GM18517 (cell line): Measurements from ENCODE around the gene KANK2.
"Not testable (repeated sequence)": the region's sequence is repeated elsewhere in the genome, so short reads cannot be mapped to it uniquely, and the experiment has no call there.

Experiments
- ATAC-seq: cut with Tn5 transposase; IDR thresholded peaks from one replicate; pipeline ENCODE4 v1.9.1; 2021; ENCODE audit warnings: mild to moderate bottlenecking, moderate library complexity; ENCODE audit not compliant: unreplicated experiment

Gene KANK2

GRCh38 chr19:11175920-11176319 is 21.4 kb downstream of the KANK2 start:
- no peak for ATAC-seq

GRCh38 chr19:11174336-11174735 is 23.0 kb downstream of the KANK2 start:
- no peak for ATAC-seq

- no peak for ATAC-seq
Observed at GRCh38 chr19:11173516-11174155, 23.7 kb downstream of the KANK2 start.

GRCh38 chr19:11172576-11172975 is 24.8 kb downstream of the KANK2 start:
- no peak for ATAC-seq

GRCh38 chr19:11171144-11171543 is 26.2 kb downstream of the KANK2 start:
- ATAC-seq = no peak

- ATAC-seq = no peak
Observed at GRCh38 chr19:11169896-11170678, 27.3 kb downstream of the KANK2 start.

- ATAC-seq = no peak
Observed at GRCh38 chr19:11168568-11168967, 28.8 kb downstream of the KANK2 start.

GRCh38 chr19:11166281-11167142 is 30.8 kb downstream of the KANK2 start:
- ATAC-seq = no peak

GRCh38 chr19:11165486-11166030 is 31.8 kb downstream of the KANK2 start:
- no peak for ATAC-seq

- ATAC-seq = no peak
Observed at GRCh38 chr19:11164879-11165406, 32.4 kb downstream of the KANK2 start.

- ATAC-seq = no peak
Observed at GRCh38 chr19:11164296-11164695, 33.0 kb downstream of the KANK2 start.

- not testable (repeated sequence) for ATAC-seq
Observed at GRCh38 chr19:11160440-11160768, 36.9 kb downstream of the KANK2 start.

GRCh38 chr19:11159598-11160439 is 37.5 kb downstream of the KANK2 start:
- ATAC-seq = no peak

GRCh38 chr19:11155373-11156120 is 41.8 kb downstream of the KANK2 start, which contains the start of gene SPC24:
Gene SPC24, minus strand, starts transcription at chr19:11155782. Its CDS starts 6 bp downstream, at chr19:11155776.
- peak; percentile 97 for ATAC-seq

- ATAC-seq = no peak
Observed at GRCh38 chr19:11154683-11155047, 42.7 kb downstream of the KANK2 start.

- no peak for ATAC-seq
Observed at GRCh38 chr19:11152318-11153062, 44.9 kb downstream of the KANK2 start.

- no peak for ATAC-seq
Observed at GRCh38 chr19:11151181-11151580, 46.2 kb downstream of the KANK2 start.

- ATAC-seq = no peak
Observed at GRCh38 chr19:11148001-11148400, 49.3 kb downstream of the KANK2 start.

GRCh38 chr19:11145536-11145924 is 51.8 kb downstream of the KANK2 start:
- no peak for ATAC-seq
